ENCODE measurements around the gene ENTR1.

ENTR1 gene

GRCh38 chr9:136443087-136443486 lies 32.7 kb upstream of the ENTR1 start:
- TF ChIP-seq CTCF (IDR thresholded peaks at IDR 0.05): no peak
- Histone ChIP-seq H3K4me3 (no peak overlapping the region), H3K27ac (no peak overlapping the region)
- DNase-seq (ENCODE audit: low spot score): no peak

- TF ChIP-seq CTCF (IDR thresholded peaks at IDR 0.05): no peak
- DNase-seq (ENCODE audit: low spot score): no peak
- H3K4me3 ChIP-seq: no peak overlapping the region
- no peak overlapping the region for H3K27ac ChIP-seq
These were observed 31.9 kb upstream of the ENTR1 start for GRCh38 chr9:136442265-136442664.

GRCh38 chr9:136441681-136442245 lies 31.3 kb upstream of the ENTR1 start:
- no peak for DNase-seq (ENCODE audit: low spot score)
- no peak for TF ChIP-seq CTCF (IDR thresholded peaks at IDR 0.05)
- no peak overlapping the region for H3K27ac ChIP-seq
- H3K4me3 ChIP-seq: no peak overlapping the region

- Histone ChIP-seq H3K27ac (no peak overlapping the region), H3K4me3 (no peak overlapping the region)
- no peak for DNase-seq (ENCODE audit: low spot score)
- no peak for TF ChIP-seq CTCF (IDR thresholded peaks at IDR 0.05)
These were observed 30.8 kb upstream of the ENTR1 start for GRCh38 chr9:136441191-136441680.

GRCh38 chr9:136439481-136440408 lies 29.3 kb upstream of the ENTR1 start, which contains the start of gene INPP5E:
Gene INPP5E (minus strand): TSS chr9:136439845. CDS start chr9:136439419, 426 bp downstream.
- TF ChIP-seq CTCF (IDR thresholded peaks at IDR 0.05): peak; percentile 72
- peak within 1 kb of the TSS; percentile 99 for H3K4me3 ChIP-seq
- H3K27ac ChIP-seq: peak within 1 kb of the TSS; percentile 52 to 90
- peak; percentile 77 for DNase-seq (ENCODE audit: low spot score)

GRCh38 chr9:136438548-136439480 lies 28.4 kb upstream of the ENTR1 start:
- peak overlapping the region; percentile 52 to 90 for H3K27ac ChIP-seq
- no peak for TF ChIP-seq CTCF (IDR thresholded peaks at IDR 0.05)
- peak; percentile 68 for DNase-seq (ENCODE audit: low spot score)
- H3K4me3 ChIP-seq: peak overlapping the region; percentile 99
